NCI-H128 (cell line): Measurements from ENCODE around the gene OPA3.
"Not testable (repeated sequence)": the region's sequence is repeated elsewhere in the genome, so short reads cannot be mapped to it uniquely, and the experiment has no call there.

Source experiments
- DNase-seq: peaks from one replicate; lab custom pipeline; 2025; ENCODE audit not compliant: unreplicated experiment; lab: John Stamatoyannopoulos, UW

OPA3 gene

DNA sequence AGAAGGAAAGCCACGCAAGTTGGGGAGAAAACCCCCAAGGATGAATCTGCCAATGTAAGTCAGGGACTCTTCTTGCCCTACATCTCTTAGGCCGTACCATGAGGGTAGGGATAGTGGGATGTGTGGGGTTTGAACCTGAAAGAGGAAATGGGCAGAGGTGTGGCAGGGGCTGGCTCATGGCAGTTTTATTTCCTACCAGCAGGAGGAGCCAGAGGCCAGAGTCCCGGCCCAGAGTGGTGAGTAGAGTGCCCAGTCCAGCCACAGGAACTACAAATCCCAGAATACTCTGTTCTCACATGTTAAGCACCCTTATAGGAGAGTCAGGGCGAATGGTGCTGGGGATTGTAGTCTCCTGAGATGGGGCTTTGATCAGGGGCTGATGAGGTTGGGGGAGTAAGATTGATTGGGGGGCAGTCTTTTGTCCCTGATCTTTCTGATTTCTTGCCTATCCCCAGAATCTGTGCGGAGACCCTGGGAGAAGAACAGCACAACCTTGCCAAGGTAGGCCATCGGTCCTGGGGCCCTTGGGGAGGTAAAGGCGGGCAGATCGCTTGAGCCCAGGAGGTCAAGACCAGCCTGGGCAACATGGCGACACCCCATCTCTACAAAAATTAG is 60.9 kb downstream of the OPA3 start:
- peak; percentile 41 for DNase-seq

DNA sequence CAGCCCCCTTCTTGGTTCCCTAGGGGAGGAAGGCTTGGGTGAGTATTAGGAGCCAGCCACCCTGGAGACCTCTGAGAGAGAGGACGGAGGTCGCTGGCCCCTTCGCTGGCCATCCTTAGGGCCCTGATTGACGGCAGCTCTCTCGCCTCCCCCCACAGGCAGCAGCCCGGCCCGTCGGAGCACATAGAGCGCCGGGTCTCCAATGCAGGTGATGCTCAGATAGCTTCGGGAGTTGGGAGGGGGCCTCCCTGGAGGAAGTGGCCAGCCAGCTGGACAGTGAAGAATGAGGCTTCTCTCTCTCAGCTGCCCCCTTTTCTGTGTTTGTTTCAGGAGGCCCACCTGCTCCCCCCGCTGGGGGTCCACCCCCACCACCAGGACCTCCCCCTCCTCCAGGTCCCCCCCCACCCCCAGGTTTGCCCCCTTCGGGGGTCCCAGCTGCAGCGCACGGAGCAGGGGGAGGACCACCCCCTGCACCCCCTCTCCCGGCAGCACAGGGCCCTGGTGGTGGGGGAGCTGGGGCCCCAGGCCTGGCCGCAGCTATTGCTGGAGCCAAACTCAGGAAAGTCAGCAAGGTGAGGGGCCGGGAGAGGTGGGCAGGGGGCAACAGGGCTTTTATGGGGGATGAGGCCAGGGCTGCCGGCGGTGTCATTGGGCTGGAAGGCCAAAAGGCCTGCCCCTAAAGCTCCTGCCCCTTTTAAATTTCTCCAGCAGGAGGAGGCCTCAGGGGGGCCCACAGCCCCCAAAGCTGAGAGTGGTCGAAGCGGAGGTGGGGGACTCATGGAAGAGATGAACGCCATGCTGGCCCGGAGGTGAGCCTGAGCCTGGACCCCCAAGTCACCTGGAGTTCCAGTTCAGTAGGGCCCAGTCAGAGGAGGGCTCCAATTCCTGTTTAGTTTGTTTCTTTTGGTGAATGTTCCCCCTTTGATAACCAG is 62.3 kb downstream of the OPA3 start:
- DNase-seq: no peak

DNA sequence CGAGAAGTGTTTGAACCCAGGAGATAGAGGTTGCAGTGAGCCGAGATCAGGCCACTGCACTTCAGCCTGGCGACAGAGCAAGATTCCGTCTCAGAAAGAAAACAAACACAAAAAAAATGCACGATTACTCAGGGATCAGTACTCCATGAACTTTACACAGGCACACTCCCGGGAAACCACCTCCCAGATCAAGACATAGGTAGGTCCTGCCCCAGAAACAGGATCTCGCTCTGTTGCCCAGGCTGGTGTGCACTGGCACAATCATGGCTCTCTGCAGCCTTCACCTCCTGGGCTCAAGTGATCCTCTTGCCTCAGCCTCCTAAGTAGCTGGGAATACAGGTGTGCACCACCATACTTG is 66.2 kb downstream of the OPA3 start:
- no peak for DNase-seq

DNA sequence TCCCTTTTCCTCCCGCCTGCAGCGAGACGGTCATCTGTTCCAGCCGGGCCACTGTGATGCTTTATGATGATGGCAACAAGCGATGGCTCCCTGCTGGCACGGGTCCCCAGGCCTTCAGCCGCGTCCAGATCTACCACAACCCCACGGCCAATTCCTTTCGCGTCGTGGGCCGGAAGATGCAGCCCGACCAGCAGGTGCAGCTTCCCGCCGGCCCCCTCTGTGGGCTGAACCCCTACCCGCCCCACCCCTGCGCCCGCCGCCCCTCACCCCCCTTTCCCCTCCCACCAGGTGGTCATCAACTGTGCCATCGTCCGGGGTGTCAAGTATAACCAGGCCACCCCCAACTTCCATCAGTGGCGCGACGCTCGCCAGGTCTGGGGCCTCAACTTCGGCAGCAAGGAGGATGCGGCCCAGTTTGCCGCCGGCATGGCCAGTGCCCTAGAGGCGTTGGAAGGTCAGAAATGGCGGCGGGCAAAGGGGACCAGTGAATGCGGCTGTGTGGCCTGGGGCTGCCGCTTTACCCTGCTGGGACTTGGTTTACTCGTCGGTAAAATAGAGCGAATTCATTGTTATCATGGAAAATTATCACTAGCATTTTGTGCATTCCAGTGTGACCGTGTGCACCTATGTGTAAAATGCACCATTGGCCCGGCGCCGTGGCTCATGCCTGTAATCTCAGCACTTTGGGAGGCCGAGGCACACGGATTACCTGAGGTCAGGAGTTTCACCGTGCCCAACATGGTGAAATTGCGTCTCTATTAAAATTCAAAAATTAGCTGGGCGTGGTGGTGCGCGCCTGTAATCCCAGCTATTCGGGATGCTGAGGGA is 66.7 kb downstream of the OPA3 start:
- no peak for DNase-seq

DNA sequence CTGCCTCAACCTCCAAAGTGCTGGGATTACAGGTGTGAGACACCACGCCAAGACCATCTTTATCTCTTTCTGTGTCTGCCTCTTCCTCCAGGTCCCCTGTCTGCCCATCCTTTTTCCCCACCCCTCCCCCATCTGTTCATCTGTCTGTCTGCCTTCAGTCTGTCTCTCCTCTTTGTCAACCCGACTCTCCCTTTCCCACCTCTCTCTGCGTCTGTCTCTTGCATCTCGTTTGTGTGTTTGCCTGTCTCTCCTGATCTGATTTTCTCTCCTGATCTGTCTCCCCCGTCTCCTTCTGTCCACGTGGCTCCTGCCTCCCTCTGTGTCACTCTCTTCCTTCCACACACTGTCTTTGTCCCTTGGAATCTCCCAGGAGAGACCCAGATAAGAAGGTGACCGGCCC is 67.4 kb downstream of the OPA3 start:
- no peak for DNase-seq

DNA sequence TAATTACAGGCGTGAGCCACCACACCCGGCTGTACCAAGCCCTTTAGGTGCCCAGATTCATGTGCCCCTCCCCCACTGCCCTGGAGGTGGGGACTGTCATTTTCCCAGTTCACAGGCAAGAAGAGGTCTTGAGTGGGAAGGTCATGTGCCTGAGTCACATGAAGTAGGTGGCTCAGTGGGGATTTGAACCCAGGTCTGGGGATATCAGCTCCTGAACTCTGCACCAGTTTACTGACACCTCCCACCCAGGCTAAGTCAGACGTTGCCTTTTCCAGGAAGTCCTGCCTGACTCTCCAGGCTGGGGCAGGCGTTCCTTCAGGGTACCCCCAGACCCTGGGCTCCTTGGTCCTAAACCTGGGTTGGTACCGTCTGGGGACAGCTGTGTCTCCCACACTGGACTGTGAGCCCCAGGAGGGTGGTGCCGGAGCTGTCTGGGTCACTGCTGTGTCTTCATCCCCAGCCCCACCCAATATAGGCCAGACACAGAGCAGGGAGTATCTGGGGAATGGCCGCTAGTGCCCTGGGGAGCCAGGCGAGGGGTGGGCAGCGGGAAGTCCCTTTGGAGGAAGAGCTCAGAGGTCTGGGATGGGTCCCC is 68.7 kb downstream of the OPA3 start:
- no peak for DNase-seq

DNA sequence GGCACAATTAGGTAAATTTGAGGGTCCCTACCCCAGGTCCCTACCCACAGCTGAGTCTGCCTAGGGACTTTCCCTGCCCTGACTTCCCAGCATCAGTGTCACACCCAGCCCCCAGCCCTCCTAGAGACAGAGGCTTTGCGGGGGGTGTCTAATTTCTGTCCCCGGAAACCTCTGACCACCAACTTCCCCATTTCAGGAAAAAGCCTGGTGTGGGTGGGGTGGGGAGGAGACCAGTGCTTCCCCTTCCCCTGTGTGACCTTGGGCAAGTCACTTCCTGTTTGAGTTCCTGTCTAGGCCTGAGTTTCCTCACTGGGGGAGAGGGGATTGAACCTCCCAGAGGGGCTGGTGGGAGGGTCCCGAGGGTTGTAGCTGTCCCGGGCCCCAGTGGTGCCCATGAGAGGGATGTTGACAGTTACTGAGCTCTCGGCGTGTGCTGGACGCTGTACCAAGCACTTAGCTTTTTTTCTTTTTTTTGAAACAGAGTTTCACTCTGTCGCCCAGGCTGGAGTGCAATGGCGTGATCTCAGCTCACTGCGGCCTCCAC is 69.4 kb downstream of the OPA3 start:
- DNase-seq: no peak

DNA sequence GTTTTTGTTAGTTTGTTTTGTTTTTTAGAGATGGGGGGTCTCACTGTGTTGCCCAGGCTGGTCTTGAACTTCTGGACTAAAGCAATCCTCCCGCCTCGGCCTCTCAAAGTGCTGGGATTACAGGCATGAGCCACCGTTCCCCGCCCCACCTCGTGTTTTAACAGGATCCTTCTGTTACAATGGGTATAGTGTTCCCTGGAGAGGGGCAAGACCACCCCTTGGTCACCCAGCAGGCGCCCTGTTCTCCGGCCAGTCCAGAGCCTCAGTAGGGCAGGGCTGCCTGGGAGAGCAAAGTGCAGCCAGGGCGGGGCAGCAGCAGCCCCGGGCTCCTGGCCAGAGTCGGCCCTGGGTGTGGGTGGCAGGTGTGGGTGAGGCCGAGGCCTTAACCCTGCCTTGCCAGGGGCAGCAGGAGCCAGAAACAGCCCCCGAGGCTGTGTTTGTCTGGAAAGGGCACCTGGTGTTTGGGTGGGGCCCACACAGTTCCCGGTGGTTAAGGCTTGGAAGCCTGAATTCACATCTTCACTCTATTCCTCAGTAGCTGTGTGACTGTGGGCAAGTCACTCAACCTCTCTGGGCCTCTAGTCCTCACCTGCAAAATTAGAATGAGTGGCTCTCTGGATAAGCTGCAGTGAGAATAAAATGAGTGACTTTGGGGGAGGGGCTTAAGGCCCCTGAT is 70.1 kb downstream of the OPA3 start:
- no peak for DNase-seq

DNA sequence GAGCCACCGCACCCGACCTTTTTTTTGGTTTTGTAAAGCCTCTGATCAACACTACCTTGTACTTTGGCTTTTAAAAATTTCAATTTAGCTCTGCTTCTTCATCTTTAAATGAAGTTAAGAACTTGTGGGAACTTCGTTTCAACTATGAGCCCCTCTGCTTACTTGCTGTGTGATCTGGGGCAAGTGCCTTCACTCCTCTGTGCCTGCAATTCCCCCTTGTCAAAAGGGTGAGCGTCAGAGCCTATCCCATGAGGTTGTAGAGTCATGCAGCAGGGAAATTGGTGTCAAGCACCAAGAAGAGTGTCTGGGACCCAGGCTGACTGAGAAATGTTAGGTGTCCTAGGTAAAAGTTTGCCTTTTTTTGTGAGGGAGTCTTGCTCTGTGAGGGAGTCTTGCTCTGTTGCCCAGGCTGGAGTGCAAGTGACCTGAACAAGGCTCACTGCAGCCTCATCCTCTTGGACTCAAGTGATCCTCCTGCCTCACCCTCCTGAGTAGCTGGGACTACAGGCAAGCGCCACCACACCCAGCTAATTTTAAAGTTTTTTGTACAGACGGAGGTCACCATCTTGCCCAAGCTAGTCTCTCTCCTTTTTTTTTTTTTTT is 71.6 kb downstream of the OPA3 start:
- DNase-seq: no peak

DNA sequence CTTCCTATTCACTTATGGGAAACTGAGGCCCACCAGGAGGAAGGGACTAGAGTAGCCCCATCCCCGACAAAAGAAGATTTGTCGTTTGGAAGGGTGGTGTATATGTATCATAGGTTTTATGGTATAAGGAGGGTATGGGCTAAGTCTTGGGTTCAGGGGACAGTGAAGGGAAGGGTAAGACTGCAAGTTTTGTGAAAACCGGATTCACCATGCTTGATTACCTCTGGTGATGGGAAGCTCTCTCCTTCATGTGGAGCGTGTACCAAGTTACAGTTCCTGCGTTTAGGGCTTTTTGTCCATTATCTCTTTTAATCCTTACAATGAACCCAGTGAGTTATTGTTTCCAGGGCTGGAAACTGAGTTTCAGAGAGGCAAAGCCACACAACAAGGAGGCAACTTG is 73.5 kb downstream of the OPA3 start:
- no peak for DNase-seq

DNA sequence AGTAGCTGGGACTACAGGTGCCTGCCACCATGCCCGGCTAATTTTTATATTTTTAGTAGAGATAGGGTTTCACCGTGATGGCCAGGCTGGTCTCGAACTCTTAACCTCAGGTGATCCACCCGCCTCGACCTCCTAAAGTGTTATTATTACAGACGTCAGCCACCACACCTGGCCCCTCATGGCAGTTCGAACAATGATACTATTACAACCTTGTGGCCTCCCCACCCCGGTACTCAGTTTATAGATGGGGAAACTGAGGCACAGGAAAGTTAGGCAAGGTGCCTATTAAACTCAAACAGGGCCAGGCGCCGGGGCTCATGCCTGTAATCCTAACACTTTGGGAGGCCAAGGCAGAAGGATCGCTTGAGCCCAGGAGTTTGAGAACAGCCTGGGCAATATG is 74.2 kb downstream of the OPA3 start:
- not testable (repeated sequence) for DNase-seq

DNA sequence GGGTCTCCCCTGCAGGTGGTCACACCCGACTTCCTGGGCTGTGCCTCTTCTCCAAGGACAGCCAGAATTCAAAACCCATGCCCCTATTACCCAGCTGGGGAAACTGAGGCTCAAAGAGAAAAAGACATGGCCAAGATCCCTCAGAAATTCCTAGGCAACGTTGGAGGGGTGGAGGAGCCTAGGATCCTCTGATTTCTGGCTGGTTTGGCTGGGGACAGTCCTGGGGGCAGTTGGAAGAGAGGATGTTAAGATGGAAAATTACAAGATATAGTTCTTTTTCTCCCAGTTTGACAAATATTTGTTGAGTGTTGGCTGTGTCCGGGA is 74.9 kb downstream of the OPA3 start:
- no peak for DNase-seq

DNA sequence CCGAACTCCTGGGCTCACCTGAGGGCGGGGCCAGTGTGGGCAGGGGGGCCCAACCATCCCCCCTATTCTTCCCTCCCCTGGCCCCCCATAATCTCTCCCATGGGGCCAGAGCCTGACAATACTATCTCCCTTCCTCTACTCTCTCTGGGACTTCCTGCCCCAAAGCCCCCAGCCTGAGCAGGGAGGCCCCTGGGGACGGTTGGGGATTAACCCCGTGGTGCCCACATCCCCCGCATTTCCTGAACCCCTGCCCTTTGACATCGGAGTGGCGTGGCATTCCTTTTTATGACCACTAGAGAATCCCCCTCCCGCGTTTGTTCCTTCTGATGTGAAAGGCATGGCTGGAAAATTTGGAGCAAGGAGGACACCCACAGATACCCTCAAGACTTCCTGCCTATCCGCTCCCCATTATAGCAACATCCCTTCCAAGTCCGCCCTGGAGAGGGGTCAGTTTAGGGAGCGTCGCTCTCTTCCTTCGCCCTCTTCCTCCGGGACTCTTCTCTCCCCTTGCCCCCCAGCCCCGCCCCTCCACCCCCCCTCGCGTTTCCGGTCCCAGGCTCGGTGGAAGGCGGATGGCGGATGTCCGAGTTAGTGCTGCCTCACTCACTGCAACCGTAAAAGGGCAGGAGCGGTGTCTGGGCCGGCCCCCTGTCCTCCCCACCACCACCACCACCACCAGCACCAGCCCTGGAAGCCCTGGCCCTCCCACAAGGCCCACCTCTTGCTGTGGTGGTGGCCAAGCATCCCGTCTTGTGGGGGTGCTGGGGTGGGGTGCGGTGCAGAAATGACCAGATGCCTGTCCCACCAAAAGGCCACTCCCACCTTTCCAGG is 75.5 kb downstream of the OPA3 start:
- DNase-seq: no peak

DNA sequence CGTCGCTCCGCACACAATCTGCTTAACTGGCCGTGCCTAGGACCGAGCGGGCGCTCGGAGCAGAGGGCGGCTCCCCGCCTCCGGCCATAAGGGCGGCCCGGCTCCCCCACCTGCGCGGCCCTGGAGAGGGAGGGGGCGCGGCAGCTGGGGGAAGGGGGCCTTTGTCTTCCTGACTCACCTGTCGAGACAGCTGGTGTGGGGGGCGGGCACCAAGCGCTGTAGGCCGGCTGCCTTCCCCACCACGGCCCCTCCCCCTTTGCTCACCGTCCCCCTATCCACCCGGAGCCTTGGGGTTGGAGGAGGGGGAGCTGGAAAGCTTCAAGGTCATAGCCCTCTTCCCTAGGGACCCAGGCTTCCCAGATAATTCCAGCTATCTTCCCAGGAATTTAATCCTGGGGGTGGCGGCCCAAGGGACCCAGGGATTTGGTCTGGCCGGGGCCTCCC is 76.2 kb downstream of the OPA3 start:
- DNase-seq: peak; percentile 31

DNA sequence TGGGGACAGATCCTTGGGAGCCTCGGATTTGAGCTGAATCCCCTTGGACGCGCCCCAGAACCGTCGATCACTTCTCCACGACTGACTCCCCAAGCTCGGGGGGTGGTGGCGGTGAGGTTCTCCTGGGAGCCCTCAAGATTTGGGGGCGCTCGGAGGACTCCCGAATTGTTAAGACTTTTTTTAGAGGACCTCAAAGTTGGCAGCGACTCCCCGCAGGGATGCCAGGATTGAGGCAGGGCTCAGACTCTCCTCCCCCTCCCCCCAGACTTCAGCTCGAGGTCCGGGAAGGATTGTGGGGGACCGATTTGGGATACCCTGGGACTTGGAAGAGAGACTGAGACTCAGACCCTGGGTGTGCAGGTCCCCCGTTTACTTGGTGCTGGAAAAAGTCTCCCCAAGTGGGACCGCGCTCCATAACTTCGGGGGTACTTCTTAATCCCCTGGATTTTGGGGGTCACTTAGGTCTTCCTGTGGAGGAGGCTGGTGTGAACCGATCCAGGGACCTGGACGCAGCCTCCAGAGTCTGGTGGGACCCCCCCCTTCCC is 76.7 kb downstream of the OPA3 start:
- DNase-seq: no peak

DNA sequence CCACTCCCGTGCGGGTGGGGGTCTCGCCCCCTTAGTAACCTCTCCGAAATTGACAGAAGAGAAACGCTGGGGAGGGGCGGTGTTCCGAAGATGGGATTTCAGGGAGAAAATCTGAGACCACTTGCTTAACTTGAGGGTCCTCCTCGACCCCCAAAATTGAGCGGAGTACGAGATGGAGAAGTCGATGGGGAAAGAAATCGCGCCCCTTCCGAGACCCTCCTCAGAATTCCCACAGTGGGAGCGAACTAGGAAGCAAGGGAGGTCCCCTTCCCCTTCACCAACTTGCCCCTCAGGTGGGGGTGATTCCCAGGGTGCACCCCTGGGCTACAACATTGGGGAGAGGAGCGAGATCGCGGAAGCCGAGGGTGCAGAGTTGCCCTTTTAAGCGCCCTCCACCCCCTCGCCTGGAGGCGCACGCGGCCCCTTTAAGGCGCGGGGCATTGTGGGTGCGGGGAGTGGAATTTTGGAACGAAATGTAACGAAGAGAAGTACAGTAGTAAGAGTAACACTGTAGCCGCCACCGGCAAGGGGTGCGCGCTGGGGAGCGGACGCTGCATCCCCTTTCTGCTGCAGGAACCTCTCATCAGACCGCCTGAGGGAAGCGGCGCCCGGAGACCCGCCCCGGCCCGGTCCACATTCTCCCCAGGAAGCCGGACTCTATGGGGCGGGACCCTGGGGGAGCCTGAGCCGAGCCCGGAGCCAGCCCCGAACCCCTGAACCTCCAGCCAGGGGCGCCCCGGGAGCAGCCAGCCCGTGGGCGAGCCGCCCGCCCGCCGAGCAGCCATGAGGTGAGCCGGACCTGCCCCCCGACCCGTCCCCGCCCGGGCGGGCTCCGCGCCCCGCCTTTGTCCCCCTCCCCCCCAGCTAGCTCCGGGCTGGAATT is 77.4 kb downstream of the OPA3 start, which contains the start of gene VASP:
VASP (plus strand) TSS at position 491 of the 883 bp plus-strand sequence; CDS start at position 784, 293 bp downstream.
- peak; percentile 59 for DNase-seq

DNA sequence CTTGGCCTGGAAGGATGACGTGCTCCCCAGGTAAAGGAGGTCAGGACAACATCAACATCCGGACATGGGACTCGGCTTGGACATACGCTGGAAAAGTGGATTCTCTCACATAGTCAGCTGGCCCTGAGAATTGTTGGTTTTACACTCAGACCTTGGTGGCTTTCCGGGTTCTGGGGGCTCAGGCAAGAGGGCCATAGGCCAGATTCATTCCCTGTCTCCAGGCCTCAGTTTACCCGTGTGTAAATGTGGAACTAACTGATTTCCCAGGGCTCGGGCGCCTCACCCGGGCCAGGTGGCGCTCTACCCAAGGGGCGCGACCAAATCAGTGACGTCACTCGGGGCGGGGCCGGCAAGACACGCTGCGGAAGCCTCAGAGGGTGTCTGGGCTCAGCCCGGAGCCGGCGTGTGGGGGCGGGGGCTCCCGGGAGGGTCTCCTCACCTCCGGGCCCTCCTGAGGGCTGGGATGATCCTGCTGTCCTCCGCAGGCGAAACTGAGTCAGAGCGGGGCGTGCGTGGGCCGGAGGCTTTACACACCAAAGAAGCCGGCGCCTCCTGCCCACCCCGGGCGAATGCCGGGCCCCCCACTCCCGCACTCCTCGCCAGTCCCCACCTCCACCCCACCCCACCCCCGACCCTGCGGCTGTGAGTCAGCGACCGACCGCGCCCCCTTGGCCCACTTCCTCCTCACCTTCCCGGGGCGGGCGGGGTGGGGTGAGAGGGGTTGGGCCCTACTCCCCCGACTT is 78.2 kb downstream of the OPA3 start:
- DNase-seq: peak; percentile 79

DNA sequence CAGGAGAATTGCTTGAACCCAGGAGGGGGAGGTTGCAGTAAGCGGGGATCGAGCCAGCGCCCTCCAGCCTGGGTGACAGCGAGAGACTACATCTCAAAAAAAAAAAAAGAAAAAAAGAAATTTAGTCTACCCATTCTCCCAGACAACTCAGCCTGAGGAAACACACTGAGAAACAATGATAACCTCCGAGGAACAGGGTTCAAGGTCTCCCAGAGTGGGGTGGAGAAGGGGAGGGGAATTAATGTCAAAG is 78.7 kb downstream of the OPA3 start:
- no peak for DNase-seq
